Loucy (cell line): ENCODE results near the gene SHBG.

Experiments
- H2AFZ ChIP-seq: fragments of 200-600 bp; sonication (generic); 2 replicates; pipeline ENCODE4 v1.6.0; 2016; ENCODE audit warnings: antibody characterized with exemption, mild to moderate bottlenecking, low read length, moderate library complexity
- H3F3A ChIP-seq: fragments of 200-600 bp; 2 replicates; pipeline ENCODE4 v1.6.0; 2016; ENCODE audit warnings: antibody characterized with exemption, low read depth, mild to moderate bottlenecking
- H3K27me3 ChIP-seq: fragments of 200-600 bp; sonication (generic); 2 replicates; pipeline ENCODE4 v1.6.1; 2014; ENCODE audit warnings: low read length, mild to moderate bottlenecking; ENCODE audit not compliant: insufficient read depth, poor library complexity, severe bottlenecking
- H3K36me3 ChIP-seq: fragments of 200-600 bp; sonication (generic); 2 replicates; pipeline ENCODE4 v1.6.1; 2016; ENCODE audit warnings: low read length; ENCODE audit not compliant: insufficient read depth
- H3K4me1 ChIP-seq: fragments of 200-600 bp; sonication (generic); 2 replicates; pipeline ENCODE4 v1.5.1; 2014; ENCODE audit warnings: low read length, mild to moderate bottlenecking; ENCODE audit not compliant: insufficient read depth, poor library complexity, severe bottlenecking
- H3K4me2 ChIP-seq: fragments of 200-600 bp; sonication (generic); 2 replicates; pipeline ENCODE4 v1.6.0; 2014; ENCODE audit warnings: antibody characterized with exemption, low read length, low read depth, mild to moderate bottlenecking; ENCODE audit not compliant: poor library complexity, severe bottlenecking
- H3K4me3 ChIP-seq: fragments of 200-600 bp; sonication (generic); 2 replicates; pipeline ENCODE4 v1.5.1; 2014; ENCODE audit warnings: low read length, mild to moderate bottlenecking, mixed read lengths; ENCODE audit not compliant: poor library complexity, severe bottlenecking
- H3K79me2 ChIP-seq: fragments of 200-600 bp; sonication (generic); 2 replicates; pipeline ENCODE4 v1.6.1; 2014; ENCODE audit warnings: low read length; ENCODE audit not compliant: insufficient read depth
- H3K9ac ChIP-seq: fragments of 200-600 bp; sonication (generic); 2 replicates; pipeline ENCODE4 v1.6.0; 2014; ENCODE audit warnings: mild to moderate bottlenecking, low read depth, low read length, moderate library complexity; ENCODE audit not compliant: poor library complexity, severe bottlenecking
- H3K9me2 ChIP-seq: fragments of 200-600 bp; sonication (generic); replicated peaks from 2 replicates; pipeline ENCODE4 v1.6.1; 2016; ENCODE audit warnings: low read depth, low read length, mixed read lengths
- H3K9me3 ChIP-seq: fragments of 200-600 bp; sonication (generic); 2 replicates; pipeline ENCODE4 v1.6.1; 2014; ENCODE audit warnings: mild to moderate bottlenecking, antibody characterized with exemption, low read length, low read depth; ENCODE audit not compliant: insufficient read depth
- H4K20me1 ChIP-seq: fragments of 200-600 bp; sonication (generic); 2 replicates; pipeline ENCODE4 v1.6.0; 2014; ENCODE audit warnings: antibody characterized with exemption, low read length, mild to moderate bottlenecking; ENCODE audit not compliant: insufficient read depth, poor library complexity, severe bottlenecking
- CTCF ChIP-seq: fragments of 200-600 bp; sonication (generic); conservative IDR thresholded peaks from 2 replicates; pipeline ENCODE4 v1.5.1; 2014; ENCODE audit warnings: mild to moderate bottlenecking, antibody characterized with exemption, low read length
- EZH2phosphoT487 ChIP-seq: fragments of 200-600 bp; IDR thresholded peaks from 2 replicates; pipeline ENCODE4 v1.6.1; 2018; ENCODE audit warnings: antibody characterized with exemption, mild to moderate bottlenecking, moderate library complexity, borderline replicate concordance

The SHBG gene

GRCh38 chr17:7589891-7590691 lies 39.8 kb upstream of the SHBG start, which contains the start of gene SOX15:
Gene SOX15 (minus strand): TSS chr17:7590094. CDS start chr17:7589676, 418 bp downstream.
- peaks cover 13% of the 10 kb centered on the region; the same call in 1 of the 2 replicates for H3K79me2 ChIP-seq
- no peaks in the 10 kb centered on the region for H3F3A ChIP-seq
- H3K4me3 ChIP-seq, result no peak within 1 kb of the TSS
- no peaks in the 10 kb centered on the region for H4K20me1 ChIP-seq
- no peaks in the 10 kb centered on the region for H3K9me2 ChIP-seq
- no peak for TF ChIP-seq EZH2phosphoT487
- no peak for TF ChIP-seq CTCF
- H3K4me2 ChIP-seq, result no peak within 1 kb of the TSS
- H3K9ac ChIP-seq, result no peak within 1 kb of the TSS
- H3K9me3 ChIP-seq, result no peaks in the 10 kb centered on the region
- H3K27me3 ChIP-seq, result no peaks in the 10 kb centered on the region
- H3K4me1 ChIP-seq, result no peaks in the 10 kb centered on the region
- no peak within 1 kb of the TSS for H2AFZ ChIP-seq
- H3K36me3 ChIP-seq, result peaks cover 43% of the 10 kb centered on the region; the same call in 1 of the 2 replicates

GRCh38 chr17:7590743-7591142 lies 39.2 kb upstream of the SHBG start:
- H3K9me2 ChIP-seq, result no peaks in the 10 kb centered on the region
- no peaks in the 10 kb centered on the region for H3F3A ChIP-seq
- no peak overlapping the region for H2AFZ ChIP-seq
- H3K79me2 ChIP-seq, result peaks cover 7% of the 10 kb centered on the region; the same call in 1 of the 2 replicates
- no peaks in the 10 kb centered on the region for H4K20me1 ChIP-seq
- H3K9me3 ChIP-seq, result no peaks in the 10 kb centered on the region
- H3K4me2 ChIP-seq, result no peak overlapping the region
- no peak overlapping the region for H3K4me3 ChIP-seq
- no peak overlapping the region for H3K9ac ChIP-seq
- peaks cover 49% of the 10 kb centered on the region; the same call in 1 of the 2 replicates for H3K36me3 ChIP-seq
- no peaks in the 10 kb centered on the region for H3K4me1 ChIP-seq
- no peaks in the 10 kb centered on the region for H3K27me3 ChIP-seq
- no peak for TF ChIP-seq EZH2phosphoT487
- TF ChIP-seq CTCF, result no peak

GRCh38 chr17:7591596-7591995 lies 38.3 kb upstream of the SHBG start:
- no peak overlapping the region for H2AFZ ChIP-seq
- no peaks in the 10 kb centered on the region for H3K9me2 ChIP-seq
- H3F3A ChIP-seq, result no peaks in the 10 kb centered on the region
- H3K9me3 ChIP-seq, result no peaks in the 10 kb centered on the region
- no peak overlapping the region for H3K4me3 ChIP-seq
- H3K36me3 ChIP-seq, result peaks cover 58% of the 10 kb centered on the region; the same call in 1 of the 2 replicates
- H3K9ac ChIP-seq, result no peak overlapping the region
- peaks cover under 1% of the 10 kb centered on the region; the same call in 1 of the 2 replicates for H3K79me2 ChIP-seq
- H3K4me2 ChIP-seq, result no peak overlapping the region
- H3K27me3 ChIP-seq, result no peaks in the 10 kb centered on the region
- H3K4me1 ChIP-seq, result no peaks in the 10 kb centered on the region
- TF ChIP-seq CTCF, result no peak
- no peak for TF ChIP-seq EZH2phosphoT487
- no peaks in the 10 kb centered on the region for H4K20me1 ChIP-seq
